Dermis microvascular lymphatic vessel endothelial cell (primary cell): ENCODE results near the gene ZNF101. TPM values are rescaled to one million over a fixed set of nuclear protein-coding genes. Genes with fewer than 3 reads are reported as not detected.
A peak's percentile ranks its signal among the peaks of the same experiment; 100 is the strongest.

Experiments used
- DNase-seq, 2 donors: peaks; one replicate each; pipeline versions ENCODE4 v3.0.0 to v3.0.0-alpha.2; 2010; ENCODE audit warnings: low read depth in 2 of 2
- total RNA-seq: library from RNA; depleted of rRNA; stranded (reverse); fragments of >200 nt; gene quantifications from 2 replicates; pipeline ENCODE4 v1.2.1, GENCODE V29; 2014

The ZNF101 gene
- 9.8 and 10.1 TPM in 2 replicates for total RNA-seq

- peak; percentile 80 to 92 for DNase-seq
Measured at GRCh38 chr19:19668230-19669012, at the start of gene ZNF101. Gene ZNF101 (plus strand): TSS chr19:19668839. CDS start chr19:19668964, 125 bp downstream.

- DNase-seq = no peak
Measured at GRCh38 chr19:19619181-19619848, 49.3 kb upstream of the ZNF101 start.

GRCh38 chr19:19619849-19620210 is 48.8 kb upstream of the ZNF101 start:
- no peak for DNase-seq

GRCh38 chr19:19623383-19623782 is 45.3 kb upstream of the ZNF101 start:
- no peak for DNase-seq

GRCh38 chr19:19624032-19624570 is 44.5 kb upstream of the ZNF101 start:
- no peak for DNase-seq

- DNase-seq = no peak
Measured at GRCh38 chr19:19626516-19627472, 41.8 kb upstream of the ZNF101 start.

GRCh38 chr19:19627621-19628500 is 40.8 kb upstream of the ZNF101 start, which contains the start of gene LPAR2:
Gene LPAR2 (minus strand): TSS chr19:19628220. CDS start chr19:19627275, 945 bp downstream.
- DNase-seq = no peak

- no peak for DNase-seq
Measured at GRCh38 chr19:19628501-19629134, 40.0 kb upstream of the ZNF101 start.

- DNase-seq = no peak
Measured at GRCh38 chr19:19630062-19630414, 38.6 kb upstream of the ZNF101 start.

GRCh38 chr19:19630426-19630825 is 38.2 kb upstream of the ZNF101 start:
- DNase-seq = no peak

- DNase-seq = no peak
Measured at GRCh38 chr19:19631346-19631745, 37.3 kb upstream of the ZNF101 start.

GRCh38 chr19:19632661-19633060 is 36.0 kb upstream of the ZNF101 start:
- no peak for DNase-seq

- DNase-seq = no peak
Measured at GRCh38 chr19:19633711-19634515, 34.7 kb upstream of the ZNF101 start.

- no peak for DNase-seq
Measured at GRCh38 chr19:19634516-19635312, 33.9 kb upstream of the ZNF101 start.

- DNase-seq = no peak
Measured at GRCh38 chr19:19635313-19635702, 33.3 kb upstream of the ZNF101 start.

- DNase-seq = no peak
Measured at GRCh38 chr19:19636573-19637185, 32.0 kb upstream of the ZNF101 start.

GRCh38 chr19:19637186-19637522 is 31.5 kb upstream of the ZNF101 start:
- no peak for DNase-seq
